Measurements from ENCODE around the gene GPR63.
A peak's percentile ranks its signal among the peaks of the same experiment; 100 is the strongest.
"Not testable (repeated sequence)": the region's sequence is repeated elsewhere in the genome, so short reads cannot be mapped to it uniquely, and the experiment has no call there.

GPR63 gene

GRCh38 chr6:96837081-96837971 lies at the start of gene GPR63:
Gene GPR63, minus strand, starts transcription at chr6:96837477. Its CDS starts 37,746 bp downstream, at chr6:96799731.
- peak; percentile 74 for DNase-seq

DNA sequence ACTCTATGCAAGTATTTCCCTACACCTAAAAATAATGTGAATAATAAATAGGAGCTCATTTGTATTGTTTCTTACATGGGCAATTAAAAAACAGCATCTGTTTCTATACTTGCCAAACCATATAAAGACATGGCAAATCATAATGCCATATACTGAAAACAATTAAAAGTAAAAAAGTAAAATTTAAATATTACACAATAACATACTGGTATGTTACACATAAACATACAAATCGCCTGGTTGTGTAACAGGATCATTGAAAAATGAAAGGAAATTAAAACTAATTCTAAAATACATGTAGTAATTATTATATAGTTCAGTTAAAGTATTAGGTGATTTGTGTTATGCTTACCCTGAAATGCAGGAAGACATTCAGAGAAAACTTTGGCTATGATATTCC lies 49.2 kb upstream of the GPR63 start:
- no peak for DNase-seq

DNA sequence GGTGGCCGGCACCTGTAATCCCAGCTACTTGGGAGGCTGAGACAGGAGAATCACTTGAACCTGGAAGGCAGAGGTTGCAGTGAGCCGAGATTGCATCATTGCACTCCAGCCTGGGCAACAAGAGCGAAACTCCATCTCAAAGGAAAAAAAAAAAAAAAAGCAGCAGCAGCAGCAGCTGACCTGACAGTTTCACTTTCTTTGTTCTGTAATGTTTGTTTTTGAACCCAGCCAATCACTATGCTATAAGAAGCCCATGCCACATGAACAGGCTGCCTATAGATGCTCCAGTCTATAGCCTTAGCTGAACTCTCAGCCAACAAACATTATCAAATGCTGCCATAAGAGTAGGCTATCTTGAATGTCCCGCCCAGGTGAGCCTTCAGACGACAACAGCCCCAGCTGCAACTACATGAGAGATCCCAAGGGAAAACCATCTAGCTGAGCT lies 47.9 kb upstream of the GPR63 start:
- DNase-seq: not testable (repeated sequence)

GRCh38 chr6:96878143-96878542 lies 40.9 kb upstream of the GPR63 start:
- DNase-seq: no peak

- DNase-seq: no peak
These were observed 39.7 kb upstream of the GPR63 start for GRCh38 chr6:96876886-96877545.

DNA sequence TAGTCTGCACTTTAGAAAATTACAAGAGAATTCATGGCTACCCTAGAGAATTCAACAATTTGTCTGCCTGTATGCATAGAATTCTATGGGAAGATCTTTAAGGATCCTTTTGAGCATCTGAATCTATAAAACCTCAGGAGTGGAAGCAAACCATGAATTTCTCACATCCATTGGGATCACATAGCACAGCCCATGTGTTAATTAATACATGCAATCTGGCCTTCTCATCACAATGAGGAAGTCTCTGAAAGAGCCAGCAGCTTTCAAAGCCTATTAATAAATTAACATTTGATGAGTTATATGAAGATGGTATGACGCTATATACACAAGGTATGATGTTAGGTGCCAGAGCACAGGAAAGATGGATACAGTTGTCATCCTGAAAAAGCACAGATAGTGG lies 35.7 kb upstream of the GPR63 start:
- DNase-seq: no peak

GRCh38 chr6:96865055-96865405 lies 27.8 kb upstream of the GPR63 start:
- no peak for DNase-seq

DNA sequence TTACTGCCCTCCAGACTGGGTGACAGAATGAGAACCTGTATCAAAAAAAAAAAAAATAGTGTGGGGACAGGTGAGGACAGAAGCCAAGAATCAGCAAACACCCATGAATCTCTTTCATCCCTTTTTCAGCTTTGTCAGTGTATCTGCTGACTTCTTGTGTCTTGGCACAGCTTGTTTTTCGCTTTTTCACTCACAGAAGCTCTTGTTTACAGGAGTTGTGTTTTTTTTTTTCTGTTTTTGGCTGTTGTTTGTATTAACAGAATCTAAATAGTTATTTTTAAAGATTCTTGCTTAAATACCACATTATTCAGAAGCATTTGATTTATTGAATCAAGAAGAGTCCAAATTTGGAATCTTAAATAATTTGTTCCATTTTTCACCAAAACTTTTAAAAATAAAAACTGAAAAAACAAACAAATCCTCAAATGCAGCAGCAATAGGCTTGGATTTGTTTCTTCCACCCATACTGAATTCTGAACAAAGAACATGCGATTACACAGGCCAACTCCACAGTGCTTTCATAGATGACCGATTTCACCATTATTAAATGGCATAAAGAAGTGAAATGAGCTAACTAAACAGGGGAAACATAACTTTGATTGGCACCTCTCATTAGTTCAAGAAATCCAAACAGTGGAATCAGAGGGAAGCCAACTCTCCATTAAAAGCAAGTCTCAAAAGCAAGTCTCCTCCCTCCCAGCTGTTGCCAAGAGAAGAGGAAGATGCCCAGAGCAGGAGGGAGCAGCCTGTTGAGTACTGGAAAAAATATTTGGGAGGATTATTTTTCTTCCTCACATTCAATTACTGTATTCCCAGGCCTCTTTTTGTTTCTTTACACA lies 27.2 kb upstream of the GPR63 start:
- no peak for DNase-seq

GRCh38 chr6:96862560-96862959 lies 25.3 kb upstream of the GPR63 start:
- DNase-seq: no peak

GRCh38 chr6:96861588-96861987 lies 24.3 kb upstream of the GPR63 start:
- no peak for DNase-seq

DNA sequence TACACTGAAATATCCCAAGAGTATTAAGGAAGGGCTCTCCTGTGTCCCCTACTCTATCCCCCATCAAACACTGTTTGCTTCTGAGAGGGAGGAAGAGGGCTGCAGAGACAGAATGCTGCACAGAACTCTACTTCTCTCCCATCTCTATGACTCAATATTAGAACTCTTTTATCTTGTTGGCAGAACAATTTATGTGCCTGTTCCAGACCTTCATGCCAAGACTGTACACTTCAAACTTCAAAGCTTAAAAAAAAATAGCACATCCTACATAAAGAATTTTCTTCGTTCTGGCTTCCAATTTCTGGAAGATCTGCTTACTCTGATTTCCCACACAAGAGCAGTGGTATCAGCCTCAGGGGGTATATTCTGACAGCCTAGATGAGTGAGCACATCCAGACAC lies 19.6 kb upstream of the GPR63 start:
- no peak for DNase-seq

GRCh38 chr6:96853083-96853482 lies 15.8 kb upstream of the GPR63 start:
- DNase-seq: no peak

DNA sequence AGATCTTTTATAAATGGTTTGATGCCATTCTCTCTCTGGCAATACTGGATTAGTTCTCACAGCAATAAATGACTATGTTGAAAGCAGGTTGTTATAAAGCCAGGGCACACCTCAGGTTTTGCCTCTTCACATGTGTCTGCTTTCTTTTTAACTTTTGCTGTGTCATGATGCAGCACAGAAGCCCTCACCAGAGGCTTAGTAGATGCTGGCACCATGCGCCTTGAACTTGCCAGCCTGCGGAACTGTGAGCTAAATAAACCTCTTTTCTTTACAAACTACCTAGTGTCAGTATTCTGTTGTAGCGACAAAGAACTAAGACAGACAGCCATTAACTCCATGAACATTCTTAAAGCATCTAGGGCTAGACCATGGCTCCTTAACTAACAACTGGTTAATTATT lies 15.3 kb upstream of the GPR63 start:
- DNase-seq: no peak

DNA sequence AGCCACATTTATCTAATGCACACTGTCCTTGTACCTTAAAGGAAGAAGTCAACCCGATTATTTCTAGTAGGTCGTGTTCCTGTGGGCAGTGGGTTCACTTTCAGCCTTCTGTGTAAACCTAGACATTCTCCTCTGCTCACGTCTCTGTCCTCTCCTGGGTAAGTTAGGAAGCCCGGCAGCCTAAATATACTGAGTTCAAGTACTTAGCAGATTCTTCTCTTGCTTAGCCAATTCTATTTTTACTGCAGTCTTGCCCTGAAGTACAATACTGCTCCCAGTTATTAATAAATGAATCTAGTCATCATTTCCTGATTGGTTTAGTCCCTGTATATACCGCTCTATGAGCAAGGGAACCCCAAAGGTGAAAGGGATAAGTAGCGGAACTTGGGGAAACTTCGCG lies 14.6 kb upstream of the GPR63 start:
- no peak for DNase-seq

GRCh38 chr6:96849615-96850014 lies 12.3 kb upstream of the GPR63 start:
- no peak for DNase-seq

- no peak for DNase-seq
These were observed 7.3 kb upstream of the GPR63 start for GRCh38 chr6:96844530-96844929.

DNA sequence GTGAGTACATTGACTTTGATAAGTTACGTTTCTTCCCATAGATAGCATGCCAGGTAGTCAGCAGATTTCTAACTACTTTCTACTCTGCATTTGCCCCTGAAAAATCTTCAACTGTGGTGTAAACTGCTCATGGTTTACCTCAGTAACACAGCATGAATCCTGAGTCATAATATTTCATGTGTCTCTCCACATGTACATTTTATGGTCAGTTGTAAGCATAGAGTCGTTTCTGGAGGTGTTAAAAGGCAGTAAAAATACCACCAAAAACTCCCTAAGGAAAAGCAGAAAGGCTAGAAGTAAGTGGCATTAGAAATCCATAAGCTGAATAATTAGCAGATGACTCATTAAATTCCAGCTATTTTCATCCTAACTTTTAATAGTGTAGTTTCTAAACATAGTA lies 4.1 kb upstream of the GPR63 start:
- no peak for DNase-seq

DNA sequence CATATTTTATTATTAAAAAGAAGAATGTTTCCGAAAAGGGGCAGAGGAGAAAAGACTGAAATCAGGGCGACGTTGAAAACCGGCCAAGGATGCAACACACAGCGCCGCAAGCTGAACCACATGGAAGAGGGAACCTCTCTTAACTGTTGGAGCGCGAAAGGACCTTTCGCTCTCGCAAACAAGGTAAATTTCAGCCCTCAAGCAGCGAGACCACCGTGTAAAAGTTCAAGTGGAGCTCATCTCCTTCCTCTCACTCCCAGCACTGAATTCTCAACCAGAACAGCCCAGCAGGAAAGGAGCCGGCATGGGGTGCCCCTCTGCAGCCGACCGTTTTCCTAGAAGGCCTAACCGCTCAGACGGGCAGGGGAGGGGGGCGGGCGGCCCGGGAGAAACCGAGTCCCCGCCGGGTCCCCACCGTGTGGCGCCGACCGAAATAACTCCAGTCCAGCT lies 621 bp downstream of the GPR63 start:
- DNase-seq: no peak

DNA sequence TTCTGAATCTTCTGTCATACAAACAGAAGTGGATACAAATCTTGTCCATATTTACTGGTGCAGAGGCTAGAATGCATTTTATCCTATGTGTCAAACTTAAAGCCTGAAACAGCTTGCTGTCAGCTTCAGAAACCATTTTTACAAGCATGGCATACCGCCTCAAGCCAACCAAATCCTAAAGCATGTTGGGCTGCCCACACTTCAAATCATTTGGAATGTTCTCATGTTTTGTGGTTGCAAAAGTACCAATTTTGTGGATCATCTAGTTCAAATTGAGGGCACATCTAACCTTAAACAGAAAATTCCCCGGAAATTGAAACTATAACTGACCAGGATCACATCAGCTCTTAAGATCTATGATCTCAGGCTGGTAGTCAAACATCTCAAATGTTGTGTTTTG lies 3.2 kb downstream of the GPR63 start:
- no peak for DNase-seq

DNA sequence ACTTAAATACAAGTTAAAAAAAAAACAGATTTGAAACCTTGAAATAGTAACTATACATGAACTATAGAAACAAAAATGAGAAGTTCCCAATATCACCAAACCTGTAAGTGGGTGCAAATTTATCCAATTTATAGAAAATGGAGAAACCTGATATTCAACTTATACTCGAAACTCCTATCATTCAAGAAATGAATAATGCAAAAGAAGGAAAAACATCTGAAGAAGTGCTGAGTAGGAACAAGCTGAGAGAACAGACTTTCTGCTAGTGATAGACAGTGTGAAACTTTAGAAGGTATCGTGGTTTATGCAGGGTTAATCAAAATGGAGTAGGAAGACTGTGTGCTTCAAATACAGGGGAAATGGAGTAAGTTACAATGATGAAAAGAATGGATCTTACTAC lies 4.5 kb downstream of the GPR63 start:
- DNase-seq: no peak

GRCh38 chr6:96826865-96827264 lies 10.4 kb downstream of the GPR63 start:
- no peak for DNase-seq

- DNase-seq: no peak
These were observed 13.5 kb downstream of the GPR63 start for GRCh38 chr6:96823743-96824142.

DNA sequence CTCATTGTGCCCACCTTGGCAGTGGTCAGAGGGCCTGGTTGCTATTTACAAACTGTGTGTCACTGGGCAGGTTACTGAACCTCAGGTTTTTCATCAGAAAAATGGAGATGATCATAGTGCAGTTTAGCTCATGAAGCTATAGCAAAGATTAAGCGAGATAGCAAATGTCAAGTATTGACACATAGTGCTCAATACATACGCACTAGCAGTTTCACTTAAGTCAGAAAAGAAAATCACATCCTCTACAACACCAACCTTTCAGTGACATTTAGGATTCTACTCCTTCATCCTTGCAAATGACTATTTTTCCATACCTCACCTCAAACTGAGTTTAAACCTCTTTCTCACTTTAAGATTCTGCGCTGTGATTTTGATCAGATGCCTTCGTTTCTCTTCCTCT lies 16.2 kb downstream of the GPR63 start:
- no peak for DNase-seq

Data from right hindlimb (tissue), 1 donor.